GM21526 (cell line): ENCODE data around the gene GOLGA2.

Source experiments
- ATAC-seq: cut with Tn5 transposase; IDR thresholded peaks from one replicate; pipeline ENCODE4 v1.9.1; 2021; ENCODE audit warnings: moderate library complexity; ENCODE audit not compliant: unreplicated experiment, low FRiP score

Gene GOLGA2

DNA sequence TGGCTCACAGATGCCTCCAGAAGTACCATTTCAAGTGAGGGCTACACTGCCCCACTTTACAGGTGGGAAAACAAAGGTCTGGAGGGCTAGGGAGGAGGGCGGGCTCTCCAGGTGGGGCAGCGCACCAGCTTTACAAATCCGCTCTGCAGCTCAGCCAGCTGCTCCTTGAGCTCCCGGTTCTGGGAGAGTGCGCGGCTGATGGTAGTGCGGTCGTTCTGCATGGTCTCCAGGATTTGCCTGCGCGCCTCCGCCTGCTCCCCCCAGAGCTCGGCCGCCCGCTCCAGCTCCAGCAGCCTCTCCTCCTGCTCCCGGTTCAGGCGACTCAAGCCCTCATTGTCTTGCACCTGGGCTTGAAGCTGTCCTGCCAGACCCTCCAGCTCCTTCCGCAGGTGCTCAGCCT lies 15.5 kb downstream of the GOLGA2 start:
- no peak for ATAC-seq

GRCh38 chr9:128259156-128259555 lies 16.7 kb downstream of the GOLGA2 start:
- ATAC-seq = no peak

- no peak for ATAC-seq
Measured at GRCh38 chr9:128258326-128258725, 17.5 kb downstream of the GOLGA2 start.

DNA sequence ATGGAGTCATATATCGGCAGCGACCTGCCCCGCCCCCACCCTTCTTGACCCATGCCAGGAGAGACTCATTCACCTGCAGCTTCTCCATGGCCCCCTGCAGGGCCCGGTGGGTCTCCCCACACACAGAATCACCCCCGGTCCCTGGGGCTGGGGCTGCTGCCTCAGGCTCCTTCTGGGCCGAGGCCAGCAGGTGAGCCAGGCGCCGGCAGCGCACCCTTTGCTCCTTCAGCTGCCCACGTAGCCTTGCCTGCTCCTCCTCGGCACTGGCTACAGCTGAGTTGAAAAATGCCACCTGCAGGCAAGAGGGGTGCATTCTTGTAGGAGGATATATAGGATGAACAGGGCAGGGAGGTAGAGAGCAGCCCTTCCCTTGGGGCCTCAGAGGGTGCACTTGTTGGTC lies 17.9 kb downstream of the GOLGA2 start:
- no peak for ATAC-seq

GRCh38 chr9:128257086-128257825 lies 18.6 kb downstream of the GOLGA2 start:
- ATAC-seq = no peak

- no peak for ATAC-seq
Measured at GRCh38 chr9:128254855-128255759, 20.7 kb downstream of the GOLGA2 start.

- ATAC-seq = no peak
Measured at GRCh38 chr9:128254362-128254761, 21.4 kb downstream of the GOLGA2 start.

GRCh38 chr9:128253991-128254346 lies 21.8 kb downstream of the GOLGA2 start:
- no peak for ATAC-seq

- ATAC-seq = no peak
Measured at GRCh38 chr9:128253140-128253990, 22.4 kb downstream of the GOLGA2 start.

- ATAC-seq = no peak
Measured at GRCh38 chr9:128252317-128253139, 23.3 kb downstream of the GOLGA2 start.

DNA sequence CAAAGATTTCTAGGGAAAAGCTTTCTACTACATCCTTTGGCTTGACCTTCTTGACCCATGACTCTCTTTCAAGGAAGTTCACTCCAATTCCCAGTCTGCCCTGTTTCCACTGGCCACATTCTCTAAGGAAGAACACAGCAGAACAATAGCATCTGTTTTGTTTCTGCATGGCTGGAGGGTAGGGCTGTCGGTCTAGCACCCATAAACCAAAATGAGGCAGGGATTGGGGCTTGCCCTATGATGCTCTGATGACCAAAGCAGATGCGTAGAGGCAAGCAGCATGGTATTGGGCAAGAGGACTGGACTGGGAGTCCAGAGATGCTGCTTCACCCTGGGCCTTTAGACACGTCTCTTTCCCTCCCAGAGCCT lies 24.1 kb downstream of the GOLGA2 start:
- ATAC-seq = no peak

GRCh38 chr9:128250839-128251731 lies 24.7 kb downstream of the GOLGA2 start:
- no peak for ATAC-seq

DNA sequence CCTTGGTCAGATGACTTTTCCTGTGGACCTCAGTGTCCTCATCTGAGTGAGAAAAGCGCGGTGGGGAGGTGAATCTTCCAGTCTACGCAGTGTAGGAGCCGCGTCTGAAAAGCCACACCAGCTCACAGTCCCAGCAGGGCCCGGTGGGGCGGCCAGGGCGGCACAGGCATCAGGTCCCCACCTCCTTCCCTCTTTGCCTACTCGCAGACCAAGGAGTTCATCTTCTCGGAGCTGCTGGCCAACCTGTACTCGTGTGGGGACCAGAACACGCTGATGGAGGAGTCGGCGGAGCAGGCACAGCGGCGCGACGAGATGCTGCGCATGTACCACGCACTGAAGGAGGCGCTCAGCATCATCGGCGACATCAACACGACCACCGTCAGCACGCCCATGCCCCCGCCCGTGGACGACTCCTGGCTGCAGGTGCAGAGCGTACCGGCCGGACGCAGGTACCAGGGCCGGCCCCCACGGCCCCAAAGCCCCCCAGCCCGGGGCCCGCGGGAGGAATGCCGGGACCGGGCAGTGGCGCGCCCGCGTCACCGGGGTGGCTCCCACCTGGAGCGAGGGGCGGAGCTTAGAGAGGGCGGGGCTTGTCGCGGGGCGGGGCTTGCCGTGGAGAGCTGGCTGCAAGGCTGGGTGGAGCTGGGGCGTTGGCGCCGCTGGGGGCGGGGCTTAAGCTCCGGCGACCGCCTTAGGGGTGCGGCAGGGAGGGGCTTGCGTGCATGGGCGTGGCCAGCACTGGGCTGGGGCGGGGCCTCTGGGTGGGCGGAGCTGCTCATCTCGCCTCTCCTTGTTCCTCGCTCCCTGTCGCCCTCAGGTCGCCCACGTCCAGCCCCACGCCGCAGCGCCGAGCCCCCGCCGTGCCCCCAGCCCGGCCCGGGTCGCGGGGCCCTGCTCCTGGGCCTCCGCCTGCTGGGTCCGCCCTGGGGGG lies 25.6 kb downstream of the GOLGA2 start:
- peak; percentile 83 for ATAC-seq

- no peak for ATAC-seq
Measured at GRCh38 chr9:128249558-128249907, 26.3 kb downstream of the GOLGA2 start.

DNA sequence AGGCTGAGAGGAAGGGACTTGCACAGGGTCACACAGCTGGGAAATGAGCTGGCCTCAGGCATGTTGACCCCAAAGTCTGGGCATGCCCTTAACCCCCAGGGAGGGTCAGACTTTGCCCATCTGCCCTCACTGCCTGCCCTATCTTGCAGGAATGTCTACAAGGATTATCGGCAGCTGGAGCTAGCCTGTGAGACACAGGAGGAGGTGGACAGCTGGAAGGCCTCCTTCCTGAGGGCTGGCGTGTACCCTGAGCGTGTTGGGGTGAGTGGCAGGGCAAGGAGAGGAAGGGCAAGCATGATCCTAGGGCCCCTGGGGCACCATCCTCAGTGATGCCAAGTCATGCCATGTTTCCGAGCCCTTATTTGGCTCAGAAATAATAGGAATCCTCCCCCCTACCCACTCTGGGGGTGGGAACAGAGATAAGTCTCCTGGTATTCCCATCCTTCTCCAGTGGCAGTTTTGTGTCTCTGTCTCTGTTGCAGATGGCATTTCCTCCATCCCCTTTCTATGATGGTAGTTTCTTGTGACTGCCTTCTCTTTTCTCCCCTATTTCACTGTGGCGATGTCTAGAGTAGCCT lies 28.5 kb downstream of the GOLGA2 start:
- ATAC-seq = no peak

- no peak for ATAC-seq
Measured at GRCh38 chr9:128246471-128246870, 29.3 kb downstream of the GOLGA2 start.

DNA sequence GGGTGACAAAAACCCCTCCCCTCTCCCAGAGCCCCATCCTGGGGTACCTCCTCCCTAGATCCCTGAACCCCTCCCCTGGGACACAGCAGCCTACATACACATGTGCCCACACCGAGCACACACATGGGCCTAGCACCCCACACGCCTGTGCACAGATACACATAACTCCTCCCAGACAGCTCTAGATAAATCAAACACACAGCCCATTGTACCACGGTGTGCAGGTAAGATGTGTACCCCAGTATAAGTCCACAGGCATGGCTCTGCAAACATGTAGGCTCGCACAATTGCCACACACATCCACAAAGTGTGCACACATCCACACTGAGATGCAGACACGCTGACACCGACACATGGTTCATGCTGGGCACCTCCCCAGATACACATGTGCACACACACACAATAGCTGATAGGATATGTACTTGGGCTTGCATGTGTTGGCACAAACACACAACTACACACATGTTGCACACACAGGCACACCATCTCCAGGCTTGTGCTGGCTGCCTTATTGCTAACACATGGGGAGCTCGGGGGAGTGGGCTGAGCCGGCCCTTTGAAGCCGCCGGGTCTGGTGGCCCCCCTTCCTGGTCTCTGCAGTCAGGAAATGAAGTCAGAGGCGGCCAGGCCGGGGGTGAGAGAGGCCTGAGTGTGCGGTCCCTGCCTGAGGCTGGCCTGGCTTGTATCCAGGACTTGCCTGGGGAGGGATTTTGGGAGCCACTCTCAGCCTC lies 30.2 kb downstream of the GOLGA2 start:
- ATAC-seq = no peak
